T1000 (cell line): ENCODE results near the gene DUSP28.

Experiments
- DNase-seq: peaks from one replicate; lab custom pipeline; 2025; ENCODE audit warnings: mixed read lengths; lab: John Stamatoyannopoulos, UW

Gene DUSP28

GRCh38 chr2:240573071-240573515 is 12.9 kb downstream of the DUSP28 start:
- no peak for DNase-seq

- DNase-seq: no peak
Observed at GRCh38 chr2:240573516-240574385, 13.6 kb downstream of the DUSP28 start.

- no peak for DNase-seq
Observed at GRCh38 chr2:240574386-240575100, 14.4 kb downstream of the DUSP28 start.

- no peak for DNase-seq
Observed at GRCh38 chr2:240575101-240575965, 15.2 kb downstream of the DUSP28 start.

- DNase-seq: no peak
Observed at GRCh38 chr2:240576036-240576435, 15.9 kb downstream of the DUSP28 start.

GRCh38 chr2:240576436-240577205 is 16.5 kb downstream of the DUSP28 start:
- DNase-seq: no peak

- no peak for DNase-seq
Observed at GRCh38 chr2:240577281-240578109, 17.3 kb downstream of the DUSP28 start.

GRCh38 chr2:240578110-240578450 is 17.9 kb downstream of the DUSP28 start:
- DNase-seq: no peak

- DNase-seq: no peak
Observed at GRCh38 chr2:240578488-240578887, 18.3 kb downstream of the DUSP28 start.

- DNase-seq: no peak
Observed at GRCh38 chr2:240579071-240579762, 19.1 kb downstream of the DUSP28 start.

- DNase-seq: peak; percentile 61
Observed at GRCh38 chr2:240579771-240580614, 19.8 kb downstream of the DUSP28 start.

- DNase-seq: peak; percentile 13
Observed at GRCh38 chr2:240581811-240582210, 21.7 kb downstream of the DUSP28 start.

- no peak for DNase-seq
Observed at GRCh38 chr2:240582781-240583180, 22.6 kb downstream of the DUSP28 start.

- no peak for DNase-seq
Observed at GRCh38 chr2:240583774-240584173, 23.6 kb downstream of the DUSP28 start.

GRCh38 chr2:240584486-240585031 is 24.4 kb downstream of the DUSP28 start:
- DNase-seq: no peak

GRCh38 chr2:240585101-240585500 is 24.9 kb downstream of the DUSP28 start:
- no peak for DNase-seq

GRCh38 chr2:240585681-240586197 is 25.6 kb downstream of the DUSP28 start:
- no peak for DNase-seq

- DNase-seq: peak; percentile 93
Observed at GRCh38 chr2:240586198-240586918, 26.2 kb downstream of the DUSP28 start, which contains the start of gene CAPN10. CAPN10 (plus strand) TSS chr2:240586734; CDS start chr2:240586912, 178 bp downstream.
